HG02759 (cell line): ENCODE results near the gene CDRT4.

Experiments
- ATAC-seq: cut with Tn5 transposase; IDR thresholded peaks from one replicate; pipeline ENCODE4 v1.9.1; 2021; ENCODE audit warnings: mild to moderate bottlenecking, moderate library complexity; ENCODE audit not compliant: unreplicated experiment

CDRT4 gene

GRCh38 chr17:15397620-15398019, 69.8 kb downstream of the CDRT4 start:
- no peak for ATAC-seq

GRCh38 chr17:15395091-15395490, 72.3 kb downstream of the CDRT4 start:
- ATAC-seq = no peak

GRCh38 chr17:15393414-15393813, 74.0 kb downstream of the CDRT4 start:
- no peak for ATAC-seq

- ATAC-seq = no peak
These were observed 75.1 kb downstream of the CDRT4 start for GRCh38 chr17:15392326-15392741.

- ATAC-seq = no peak
These were observed 78.9 kb downstream of the CDRT4 start for GRCh38 chr17:15388356-15389041.

GRCh38 chr17:15386083-15386482, 81.3 kb downstream of the CDRT4 start:
- ATAC-seq = no peak
